Measurements from ENCODE around the gene NANOG. TPM values are rescaled to one million over a fixed set of nuclear protein-coding genes. Genes with fewer than 3 reads are reported as not detected.
"Not testable (repeated sequence)": the region's sequence is repeated elsewhere in the genome, so short reads cannot be mapped to it uniquely, and the experiment has no call there.

NANOG gene
- total RNA-seq, result 1 to 10 TPM in 1 of 2 donors, under 1 TPM in 1; 0.66 to 2.3 TPM

- intact Hi-C loops (cut with DNase I), result not testable (repeated sequence)
- WGBS, 2 donors, result 78 to 84% methylated on average over 13 of the region's 13 CpGs
Observed at GRCh38 chr12:7788884-7789528, at the start of gene NANOG. Gene NANOG (plus strand): TSS chr12:7789402. CDS start chr12:7789615, 213 bp downstream.

GRCh38 chr12:7747246-7747645 lies 42.0 kb upstream of the NANOG start, which contains the start of gene CLEC4C:
Gene CLEC4C (minus strand): TSS chr12:7747375. CDS start chr12:7747348, 27 bp downstream.
- no peak for ATAC-seq
- Histone ChIP-seq H3K27me3 (no peaks in the 10 kb centered on the region), H3K9me3 (no peaks in the 10 kb centered on the region), H3K4me3 (no peak within 1 kb of the TSS), H3K36me3 (replicated peaks in 1 of 2; ENCODE audit: insufficient read depth in 1 of 2, low read depth in 2 of 2) (no peaks in the 10 kb centered on the region), H3K27ac (no peak within 1 kb of the TSS), H3K4me1 (no peaks in the 10 kb centered on the region)
- intact Hi-C loops (cut with DNase I), result no loop called here
- DNase-seq, result no peak
- WGBS, 2 donors, result 66 to 70% methylated on average over 5 of the region's 5 CpGs
- TF ChIP-seq POLR2A (IDR thresholded peaks at IDR 0.05) (no peak), CTCF (IDR thresholded peaks at IDR 0.05) (no peak)

More at GRCh38 chr12:7788884-7789528, at the start of gene NANOG:
- DNase-seq; H3K36me3 ChIP-seq (replicated peaks in 1 of 2; ENCODE audit: insufficient read depth in 1 of 2, low read depth in 2 of 2); H3K9me3 ChIP-seq; ATAC-seq; H3K4me1 ChIP-seq; H3K27me3 ChIP-seq; H3K4me3 ChIP-seq: not testable (repeated sequence)
- H3K27ac ChIP-seq, result peak within 1 kb of the TSS in 1 of 4 donors; percentile 39

GRCh38 chr12:7748852-7749251 lies 40.4 kb upstream of the NANOG start:
- Histone ChIP-seq H3K4me3 (no peak overlapping the region), H3K27me3 (no peaks in the 10 kb centered on the region), H3K9me3 (no peaks in the 10 kb centered on the region), H3K36me3 (replicated peaks in 1 of 2; ENCODE audit: insufficient read depth in 1 of 2, low read depth in 2 of 2) (no peaks in the 10 kb centered on the region), H3K27ac (no peak overlapping the region), H3K4me1 (no peaks in the 10 kb centered on the region)
- no peak for ATAC-seq
- no peak for DNase-seq
- intact Hi-C loops (cut with DNase I), result no loop called here
- TF ChIP-seq POLR2A (IDR thresholded peaks at IDR 0.05) (no peak), CTCF (IDR thresholded peaks at IDR 0.05) (no peak)
- WGBS, 2 donors, result 27 to 38% methylated on average over 2 to 4 of the region's 4 CpGs

GRCh38 chr12:7749442-7749841 lies 39.8 kb upstream of the NANOG start:
- no peak for DNase-seq
- TF ChIP-seq CTCF (IDR thresholded peaks at IDR 0.05) (no peak), POLR2A (IDR thresholded peaks at IDR 0.05) (no peak)
- intact Hi-C loops (cut with DNase I), result no loop called here
- WGBS, 2 donors, result 76 to 81% methylated on average over 8 of the region's 8 CpGs
- Histone ChIP-seq H3K27ac (no peak overlapping the region), H3K36me3 (replicated peaks in 1 of 2; ENCODE audit: insufficient read depth in 1 of 2, low read depth in 2 of 2) (no peaks in the 10 kb centered on the region), H3K4me3 (no peak overlapping the region), H3K4me1 (no peaks in the 10 kb centered on the region), H3K9me3 (no peaks in the 10 kb centered on the region), H3K27me3 (no peaks in the 10 kb centered on the region)
- ATAC-seq, result no peak

GRCh38 chr12:7750350-7750749 lies 38.9 kb upstream of the NANOG start:
- WGBS, 2 donors, result 81 to 88% methylated on average over 5 to 6 of the region's 6 CpGs

More at GRCh38 chr12:7750350-7750749, 38.9 kb upstream of the NANOG start:
- Histone ChIP-seq H3K27ac (no peak overlapping the region), H3K9me3 (no peaks in the 10 kb centered on the region), H3K36me3 (replicated peaks in 1 of 2; ENCODE audit: insufficient read depth in 1 of 2, low read depth in 2 of 2) (no peaks in the 10 kb centered on the region), H3K27me3 (no peaks in the 10 kb centered on the region), H3K4me3 (no peak overlapping the region), H3K4me1 (no peaks in the 10 kb centered on the region)
- TF ChIP-seq POLR2A (IDR thresholded peaks at IDR 0.05) (no peak), CTCF (IDR thresholded peaks at IDR 0.05) (no peak)
- ATAC-seq, result no peak
- no peak for DNase-seq
- intact Hi-C loops (cut with DNase I), result no loop called here

Data from body of pancreas (tissue), 4 donors.